ENCODE measurements around the gene RNF19B. TPM values are rescaled to one million over a fixed set of nuclear protein-coding genes. Genes with fewer than 3 reads are reported as not detected.

RNF19B gene
- total RNA-seq, 1 experiment from 2014 or later, result 15.0 TPM

- no peak for DNase-seq
- peaks cover 10 to 11% of the 10 kb centered on the region in 2 experiments for H3K9me3 Mint-ChIP-seq
- no peak overlapping the region for H2BK12ac ChIP-seq (ENCODE audit: insufficient read length, low read depth, low read length)
- TF ChIP-seq, protein P1, sequence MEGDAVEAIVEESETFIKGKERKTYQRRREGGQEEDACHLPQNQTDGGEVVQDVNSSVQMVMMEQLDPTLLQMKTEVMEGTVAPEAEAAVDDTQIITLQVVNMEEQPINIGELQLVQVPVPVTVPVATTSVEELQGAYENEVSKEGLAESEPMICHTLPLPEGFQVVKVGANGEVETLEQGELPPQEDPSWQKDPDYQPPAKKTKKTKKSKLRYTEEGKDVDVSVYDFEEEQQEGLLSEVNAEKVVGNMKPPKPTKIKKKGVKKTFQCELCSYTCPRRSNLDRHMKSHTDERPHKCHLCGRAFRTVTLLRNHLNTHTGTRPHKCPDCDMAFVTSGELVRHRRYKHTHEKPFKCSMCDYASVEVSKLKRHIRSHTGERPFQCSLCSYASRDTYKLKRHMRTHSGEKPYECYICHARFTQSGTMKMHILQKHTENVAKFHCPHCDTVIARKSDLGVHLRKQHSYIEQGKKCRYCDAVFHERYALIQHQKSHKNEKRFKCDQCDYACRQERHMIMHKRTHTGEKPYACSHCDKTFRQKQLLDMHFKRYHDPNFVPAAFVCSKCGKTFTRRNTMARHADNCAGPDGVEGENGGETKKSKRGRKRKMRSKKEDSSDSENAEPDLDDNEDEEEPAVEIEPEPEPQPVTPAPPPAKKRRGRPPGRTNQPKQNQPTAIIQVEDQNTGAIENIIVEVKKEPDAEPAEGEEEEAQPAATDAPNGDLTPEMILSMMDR (conservative IDR thresholded peaks at IDR 0.05), result no peak
- H3K36me3 Mint-ChIP-seq (ENCODE audit: insufficient read depth in 1 of 3, low read depth in 3 of 3), result peaks cover 6 to 11% (median 7%) of the 10 kb centered on the region in 3 experiments; a peak in 6 of 7 replicates
- no peak overlapping the region for H3K14ac ChIP-seq (ENCODE audit: insufficient read depth, low read length)
- no peak overlapping the region for H2BK5ac ChIP-seq (ENCODE audit: insufficient read length, low read length)
- no peak overlapping the region for H4K8ac ChIP-seq (replicated peaks; ENCODE audit: insufficient read length, low read depth, low read length)
- H3K23me2 ChIP-seq (ENCODE audit: insufficient read length, low read depth, low read length, poor library complexity, severe bottlenecking), result no peaks in the 10 kb centered on the region
- no peak overlapping the region for H3K4me3 Mint-ChIP-seq
- no peaks in the 10 kb centered on the region for H3K79me1 ChIP-seq (ENCODE audit: insufficient read depth, low read depth, low read length, poor library complexity, severe bottlenecking)
- no CpG with 5 or more reads among the region's 4 CpGs for WGBS (ENCODE audit: extremely low coverage, insufficient read length, low lambda C conversion rate)
- H3K18ac ChIP-seq (ENCODE audit: insufficient read length, low read depth, low read length), result no peak overlapping the region
- H3K56ac ChIP-seq (ENCODE audit: insufficient read length, low read depth, low read length), result no peak overlapping the region
- peaks cover 35 to 37% of the 10 kb centered on the region in 2 experiments for H3K4me1 Mint-ChIP-seq
- H3K9me3 ChIP-seq (ENCODE audit: control insufficient read depth, low read depth, low read length), result no peaks in the 10 kb centered on the region
- no peak overlapping the region for H3K9ac ChIP-seq (ENCODE audit: extremely low read depth, insufficient read length, low read length)
- no peaks in the 10 kb centered on the region for H3K79me2 ChIP-seq (ENCODE audit: insufficient read depth, low read length)
- no peak overlapping the region for H2BK15ac ChIP-seq (ENCODE audit: low read depth, low read length)
- no peak overlapping the region for H2AK5ac ChIP-seq (ENCODE audit: insufficient read length, low read length)
- no peak overlapping the region for H4K91ac ChIP-seq (ENCODE audit: insufficient read length, low read depth, low read length)
- peaks cover 9% of the 10 kb centered on the region; the same call in 1 of the 2 replicates for H3K4me1 ChIP-seq (ENCODE audit: insufficient read depth, low read length)
- peaks cover 59% of the 10 kb centered on the region for H3K27me3 Mint-ChIP-seq (ENCODE audit: low read depth)
- H3K4ac ChIP-seq (ENCODE audit: low read depth, low read length), result no peak overlapping the region
- no peak overlapping the region for H2BK20ac ChIP-seq (ENCODE audit: low read depth, low read length, poor library complexity, severe bottlenecking)
- no peak overlapping the region for H3K23ac ChIP-seq (ENCODE audit: insufficient read length, low read depth, low read length)
- H3K4me2 ChIP-seq (ENCODE audit: insufficient read depth, insufficient read length, low read length), result no peak overlapping the region
- H3K27me3 ChIP-seq (ENCODE audit: insufficient read depth, low read length), result no peaks in the 10 kb centered on the region
- H2BK120ac ChIP-seq (ENCODE audit: low read depth, low read length, poor library complexity, severe bottlenecking), result no peak overlapping the region
- no peaks in the 10 kb centered on the region for H4K20me1 ChIP-seq (ENCODE audit: control insufficient read depth, insufficient read depth, insufficient read length)
- no peak overlapping the region for H3K27ac Mint-ChIP-seq
- H2AFZ ChIP-seq (ENCODE audit: low read length), result no peak overlapping the region
- H3K27ac ChIP-seq (ENCODE audit: insufficient read length, low read depth, low read length), result no peak overlapping the region
- H4K5ac ChIP-seq (ENCODE audit: insufficient read length, low read depth, low read length), result no peak overlapping the region
- H3T11ph ChIP-seq (ENCODE audit: low read length), result no peak overlapping the region
Observed at GRCh38 chr1:32978854-32979253, 14.2 kb upstream of the RNF19B start.

All from H9 (cell line).